GM11168 (cell line): ENCODE results near the gene LIMS4.
"Not testable (repeated sequence)": the region's sequence is repeated elsewhere in the genome, so short reads cannot be mapped to it uniquely, and the experiment has no call there.

Experiments used
- in situ Hi-C: fragments of 300-500 bp; cut with MboI; formaldehyde crosslinking; loops from one replicate; pipeline ENCODE4 v1.12.0; 2022; ENCODE audit warnings: low sequenced_read_pairs; ENCODE audit not compliant: unreplicated experiment

Gene LIMS4

GRCh38 chr2:110472171-110473058 is at the start of gene LIMS4:
Gene LIMS4 (minus strand): TSS chr2:110472816. CDS start chr2:110472778, 38 bp downstream.
- in situ Hi-C loops = not testable (repeated sequence)

- in situ Hi-C loops = loop anchor here (25.0 kb wide), 3 partner anchors 1862 to 1988 kb away; partner anchors contain the start of gene RGPD8
Measured at GRCh38 chr2:110499755-110500377, 27.2 kb upstream of the LIMS4 start.

GRCh38 chr2:110496027-110496426 is 23.4 kb upstream of the LIMS4 start:
- in situ Hi-C loops = loop anchor here (25.0 kb wide), 1 partner anchor 1941 kb away; the partner anchor contains the start of gene RGPD8

GRCh38 chr2:110494488-110494887 is 21.9 kb upstream of the LIMS4 start:
- in situ Hi-C loops = loop anchor here (25.0 kb wide), 1 partner anchor 1943 kb away; the partner anchor contains the start of gene RGPD8

GRCh38 chr2:110488991-110489390 is 16.4 kb upstream of the LIMS4 start:
- in situ Hi-C loops = loop anchor here (25.0 kb wide), 1 partner anchor 1948 kb away; the partner anchor contains the start of gene RGPD8

- in situ Hi-C loops = loop anchor here (25.0 kb wide), 1 partner anchor 1955 kb away; the partner anchor contains the start of gene RGPD8
Measured at GRCh38 chr2:110482697-110483096, 10.1 kb upstream of the LIMS4 start.

- in situ Hi-C loops = loop anchor here (25.0 kb wide), 1 partner anchor 1956 kb away; the partner anchor contains the start of gene RGPD8
Measured at GRCh38 chr2:110481200-110481599, 8.6 kb upstream of the LIMS4 start.

GRCh38 chr2:110480084-110480483 is 7.5 kb upstream of the LIMS4 start:
- in situ Hi-C loops = loop anchor here (25.0 kb wide), 1 partner anchor 1957 kb away; the partner anchor contains the start of gene RGPD8

- in situ Hi-C loops = loop anchor here (25.0 kb wide), 1 partner anchor 1960 kb away; the partner anchor contains the start of gene RGPD8
Measured at GRCh38 chr2:110477370-110477769, 4.8 kb upstream of the LIMS4 start.

- in situ Hi-C loops = loop anchor here (25.0 kb wide), 1 partner anchor 1960 kb away; the partner anchor contains the start of gene RGPD8
Measured at GRCh38 chr2:110476952-110477351, 4.3 kb upstream of the LIMS4 start.

- in situ Hi-C loops = loop anchor here (25.0 kb wide), 1 partner anchor 1962 kb away; the partner anchor contains the start of gene RGPD8
Measured at GRCh38 chr2:110475627-110476359, 3.2 kb upstream of the LIMS4 start.

- in situ Hi-C loops = loop anchor here (25.0 kb wide), 1 partner anchor 1962 kb away; the partner anchor contains the start of gene RGPD8
Measured at GRCh38 chr2:110474898-110475297, 2.3 kb upstream of the LIMS4 start.

GRCh38 chr2:110473059-110473358 is 393 bp upstream of the LIMS4 start:
- in situ Hi-C loops = not testable (repeated sequence)

- in situ Hi-C loops = loop anchor here (10.0 kb wide), 1 partner anchor 1804 kb away; no protein-coding TSS in a partner anchor
Measured at GRCh38 chr2:110468921-110469320, 3.7 kb downstream of the LIMS4 start.

GRCh38 chr2:110465312-110465711 is 7.3 kb downstream of the LIMS4 start:
- in situ Hi-C loops = loop anchor here (10.0 kb wide), 1 partner anchor 1801 kb away; no protein-coding TSS in a partner anchor

- in situ Hi-C loops = loop anchor here (10.0 kb wide), 1 partner anchor 1798 kb away; no protein-coding TSS in a partner anchor
Measured at GRCh38 chr2:110462458-110462857, 10.2 kb downstream of the LIMS4 start.

- in situ Hi-C loops = loop anchor here (10.0 kb wide), 1 partner anchor 1796 kb away; no protein-coding TSS in a partner anchor
Measured at GRCh38 chr2:110460318-110460717, 12.3 kb downstream of the LIMS4 start.

GRCh38 chr2:110457214-110457590 is 15.4 kb downstream of the LIMS4 start:
- in situ Hi-C loops = not testable (repeated sequence)

GRCh38 chr2:110456291-110457213 is 16.1 kb downstream of the LIMS4 start:
- in situ Hi-C loops = not testable (repeated sequence)
